IPS DF 4.7 (cell line): ENCODE results near the gene PDIA2.
A peak's percentile ranks its signal among the peaks of the same experiment; 100 is the strongest.

Experiments
- DNase-seq: peaks from one replicate; pipeline ENCODE4 v3.0.0-alpha.2; 2013; ENCODE audit warnings: low spot score; ENCODE audit errors: extremely low read depth

The PDIA2 gene

GRCh38 chr16:297832-298231 is 14.9 kb downstream of the PDIA2 start:
- no peak for DNase-seq

GRCh38 chr16:301235-301634 is 18.3 kb downstream of the PDIA2 start:
- no peak for DNase-seq

GRCh38 chr16:301950-302349 is 19.0 kb downstream of the PDIA2 start:
- DNase-seq = no peak

GRCh38 chr16:303760-304505 is 21.0 kb downstream of the PDIA2 start:
- DNase-seq = no peak

- DNase-seq = no peak
Measured at GRCh38 chr16:305916-306626, 23.1 kb downstream of the PDIA2 start.

- no peak for DNase-seq
Measured at GRCh38 chr16:306911-307370, 24.0 kb downstream of the PDIA2 start.

DNA sequence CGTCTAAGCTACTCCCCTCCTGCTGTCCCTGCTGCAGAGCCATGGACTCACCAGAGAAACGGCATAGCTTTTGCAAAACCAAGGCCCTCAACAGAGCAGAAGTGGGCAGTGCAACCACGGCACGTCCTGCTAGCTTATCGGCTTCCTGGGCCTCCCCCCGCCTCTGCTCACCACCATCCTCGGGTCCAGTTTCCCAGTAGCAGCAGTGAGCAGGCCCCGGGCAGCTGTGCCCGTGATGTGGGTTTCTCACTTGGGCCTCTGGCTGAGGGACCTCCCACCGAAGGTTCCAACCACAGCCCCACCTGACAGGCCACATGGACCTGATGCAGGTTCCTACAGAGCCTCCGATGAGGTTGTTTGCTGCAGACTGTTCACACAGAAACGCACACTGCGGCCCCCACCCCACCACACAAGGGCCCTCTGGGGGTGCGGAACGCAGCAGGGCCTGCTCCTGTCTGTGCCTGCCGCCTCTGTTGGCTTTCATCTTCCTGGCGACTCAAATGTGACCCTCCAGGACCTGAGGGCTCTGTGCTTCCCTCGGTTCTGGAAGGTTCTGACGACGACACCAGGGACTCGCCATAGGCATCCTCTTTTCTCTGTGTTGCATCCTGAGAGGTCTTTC is 24.8 kb downstream of the PDIA2 start:
- no peak for DNase-seq

DNA sequence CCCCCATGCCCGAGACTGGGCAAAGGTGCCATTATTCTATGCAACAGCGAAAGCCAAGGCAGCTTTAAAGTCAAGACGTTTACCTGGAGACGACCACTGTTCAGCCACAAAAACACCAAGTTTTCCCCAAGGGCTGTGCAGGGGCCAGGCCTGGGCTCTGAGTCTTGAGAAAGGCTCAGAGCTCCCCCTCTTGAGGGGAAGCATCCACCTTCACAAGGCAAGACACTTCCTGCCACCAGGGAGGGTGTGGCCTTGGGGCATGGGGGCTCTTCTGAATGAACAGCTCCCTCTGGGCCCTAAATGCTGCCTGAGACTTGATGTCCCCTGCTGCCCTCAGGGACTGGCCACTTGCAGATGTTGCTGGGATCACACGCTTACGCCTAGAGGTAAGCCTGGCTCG is 26.5 kb downstream of the PDIA2 start:
- no peak for DNase-seq

GRCh38 chr16:311725-312124 is 28.8 kb downstream of the PDIA2 start:
- DNase-seq = no peak

DNA sequence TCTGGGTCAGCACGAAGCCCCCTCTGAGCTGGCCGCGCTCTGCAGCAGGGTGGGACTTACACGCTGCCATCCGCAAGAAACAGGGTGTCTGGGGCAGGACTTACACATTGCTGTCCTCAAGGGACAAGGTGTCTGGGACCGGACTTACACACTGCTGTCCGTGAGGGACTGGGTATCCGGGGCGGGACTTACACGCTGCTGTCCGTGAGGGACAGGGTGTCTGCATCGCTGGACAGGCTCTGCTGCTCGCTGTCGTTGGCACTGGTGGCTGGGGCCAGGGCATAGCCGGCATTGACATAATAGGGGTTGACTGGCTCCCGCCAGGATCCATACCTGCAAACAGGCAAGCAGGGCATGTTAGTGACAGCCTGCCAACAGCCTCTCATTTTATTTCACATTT is 31.4 kb downstream of the PDIA2 start:
- DNase-seq = no peak

- DNase-seq = no peak
Measured at GRCh38 chr16:314795-315299, 31.9 kb downstream of the PDIA2 start.

DNA sequence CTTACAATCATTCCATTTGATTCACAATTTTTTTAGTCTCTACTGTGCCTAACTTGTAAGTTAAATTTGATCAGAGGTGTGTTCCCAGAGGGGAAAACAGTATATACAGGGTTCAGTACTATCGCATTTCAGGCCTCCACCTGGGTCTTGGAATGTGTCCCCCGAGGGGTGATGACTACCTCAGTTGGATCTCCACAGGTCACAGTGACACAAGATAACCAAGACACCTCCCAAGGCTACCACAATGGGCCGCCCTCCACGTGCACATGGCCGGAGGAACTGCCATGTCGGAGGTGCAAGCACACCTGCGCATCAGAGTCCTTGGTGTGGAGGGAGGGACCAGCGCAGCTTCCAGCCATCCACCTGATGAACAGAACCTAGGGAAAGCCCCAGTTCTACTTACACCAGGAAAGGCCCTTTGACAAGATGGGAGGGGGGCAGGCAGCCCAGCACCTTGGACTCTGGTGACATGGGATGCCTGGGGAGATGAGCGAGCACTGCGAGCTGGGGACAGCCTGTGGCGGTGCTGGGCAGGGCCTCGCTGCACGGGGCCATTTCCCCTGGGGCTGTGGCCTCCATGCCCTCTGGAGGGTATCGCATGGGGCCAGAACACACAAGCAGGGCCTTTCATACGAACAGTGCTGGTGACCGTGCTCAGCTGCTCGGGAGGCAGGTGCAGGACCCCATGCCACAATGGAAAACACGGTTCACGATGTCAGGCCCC is 33.9 kb downstream of the PDIA2 start:
- DNase-seq = no peak

DNA sequence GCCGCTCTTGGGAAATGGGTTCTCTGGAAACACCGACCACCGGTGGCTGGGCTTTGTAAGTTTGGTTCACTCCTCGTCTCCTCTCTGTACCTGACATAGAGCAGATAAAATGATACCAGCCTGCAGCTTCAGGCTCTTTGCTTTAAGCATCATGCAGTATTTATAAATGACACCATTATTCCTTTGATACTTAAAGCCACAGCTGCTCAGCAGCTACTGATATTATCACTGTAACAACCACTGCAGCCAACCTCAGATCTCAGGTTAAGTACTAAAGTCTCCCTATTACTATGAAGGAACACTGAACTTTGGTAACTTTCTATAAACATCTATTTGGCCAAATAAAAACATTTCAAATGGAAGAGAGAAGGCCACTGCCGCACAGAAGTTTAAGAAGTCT is 34.6 kb downstream of the PDIA2 start:
- DNase-seq = no peak

GRCh38 chr16:318628-319027 is 35.7 kb downstream of the PDIA2 start:
- peak; percentile 25 for DNase-seq

DNA sequence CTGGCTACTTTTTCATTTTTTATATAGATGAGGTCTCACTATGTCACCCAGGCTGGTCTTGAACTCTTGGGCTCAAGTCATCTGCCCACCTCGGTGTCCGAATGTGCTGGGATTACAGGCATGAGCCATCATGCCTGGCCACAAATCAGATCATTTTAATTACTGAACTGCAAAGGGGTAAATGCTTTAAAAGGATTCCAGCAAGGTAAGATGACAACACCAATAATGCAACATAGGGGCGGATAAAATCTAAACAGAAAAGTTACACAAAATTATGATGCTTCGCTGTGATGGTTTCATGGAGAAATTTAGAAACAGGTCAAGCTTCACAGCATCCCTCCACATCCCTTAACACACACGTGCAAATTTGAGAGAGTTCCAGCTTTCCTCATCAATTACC is 37.2 kb downstream of the PDIA2 start:
- DNase-seq = no peak

DNA sequence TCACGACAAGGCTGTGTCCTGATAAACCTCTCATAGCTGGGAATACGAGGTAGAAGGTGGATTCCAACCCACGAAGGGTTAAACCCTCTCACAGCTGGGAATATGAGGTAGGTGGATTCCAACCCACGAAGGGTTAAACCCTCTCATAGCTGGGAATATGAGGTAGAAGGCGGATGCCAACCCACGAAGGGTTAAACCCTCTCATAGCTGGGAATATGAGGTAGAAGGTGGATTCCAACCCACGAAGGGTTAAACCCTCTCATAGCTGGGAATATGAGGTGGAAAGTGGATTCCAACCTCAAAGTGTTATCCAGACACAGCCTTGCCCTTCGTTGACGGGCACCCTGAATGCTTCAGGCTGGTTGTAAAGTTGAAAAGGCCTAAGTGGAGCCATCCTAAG is 38.6 kb downstream of the PDIA2 start:
- no peak for DNase-seq

DNA sequence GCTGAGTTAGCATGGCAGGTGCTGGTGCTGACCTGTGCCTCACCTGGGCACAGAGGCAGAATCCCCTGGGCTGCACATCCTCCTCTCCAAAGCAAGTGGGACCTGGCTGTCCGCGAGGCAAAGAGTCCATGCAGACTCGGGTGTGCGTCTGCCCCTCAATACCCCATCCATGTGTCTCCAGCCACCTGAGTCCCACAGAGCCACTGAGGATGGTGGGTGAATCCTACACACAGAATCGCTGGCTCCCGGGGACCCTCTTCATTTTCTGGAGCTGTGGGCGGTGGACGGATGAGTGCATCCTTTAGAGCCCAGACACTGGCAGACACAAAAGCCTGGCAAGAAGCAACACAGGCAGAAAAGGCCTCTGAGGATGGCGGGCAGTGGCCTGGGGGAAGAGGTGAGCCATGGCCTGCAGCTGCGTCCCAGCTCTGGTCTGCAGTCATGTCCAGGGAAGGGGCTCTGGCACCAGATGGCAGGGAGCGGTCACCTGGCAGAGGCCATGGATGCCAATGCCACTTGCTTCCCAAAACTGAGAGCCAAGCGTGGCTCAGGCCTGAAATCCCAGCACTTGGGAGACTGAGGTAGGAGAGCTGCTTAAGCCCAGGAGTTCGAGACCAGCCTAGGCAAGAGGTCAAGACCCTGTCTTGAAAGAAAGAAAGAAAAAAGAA is 39.6 kb downstream of the PDIA2 start:
- DNase-seq = no peak

- no peak for DNase-seq
Measured at GRCh38 chr16:324201-324450, 41.2 kb downstream of the PDIA2 start.

GRCh38 chr16:324451-325334 is 41.7 kb downstream of the PDIA2 start:
- DNase-seq = no peak

DNA sequence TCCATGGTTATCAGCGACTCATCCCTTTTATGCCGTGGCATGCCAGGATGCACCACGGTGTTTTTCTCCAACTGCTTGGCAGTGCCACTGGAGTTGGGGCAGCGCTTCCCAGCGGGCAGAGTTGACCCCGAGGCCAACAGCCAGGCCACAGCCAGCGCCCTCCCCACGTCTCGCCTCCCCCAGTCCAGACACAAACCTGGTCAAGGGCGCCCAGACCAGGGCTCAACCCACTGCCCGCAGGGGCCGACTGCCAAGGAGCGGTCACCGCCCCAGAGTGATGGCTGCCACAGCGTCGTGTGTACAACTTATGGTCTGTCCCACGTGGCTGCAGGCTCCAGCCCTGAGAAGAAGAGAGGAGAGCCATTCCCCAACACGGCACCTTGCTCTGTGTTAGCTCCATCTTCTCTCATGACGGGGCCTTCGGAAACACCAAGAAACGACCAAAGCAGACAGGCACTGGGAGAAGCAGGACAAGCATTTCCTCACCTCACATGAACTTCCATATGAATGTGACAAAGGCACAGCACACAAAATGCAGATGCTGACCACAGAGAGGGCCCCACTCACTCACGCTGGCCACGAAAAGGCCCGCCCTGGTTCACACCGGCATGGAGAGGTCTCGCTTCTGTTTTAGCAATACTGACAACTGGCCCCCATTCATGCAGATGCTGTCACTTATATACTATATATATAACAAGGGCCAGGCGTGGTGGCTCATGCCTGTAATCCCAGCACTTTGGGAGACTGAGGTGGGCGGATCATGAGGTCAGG is 42.6 kb downstream of the PDIA2 start:
- no peak for DNase-seq
